Progenitor cell of endocrine pancreas (in vitro differentiated cells): ENCODE measurements around the gene FAM181A. TPM values are rescaled to one million over a fixed set of nuclear protein-coding genes. Genes with fewer than 3 reads are reported as not detected.
A peak's percentile ranks its signal among the peaks of the same experiment; 100 is the strongest.

ENCODE experiments used
- DNase-seq: peaks from one replicate; pipeline ENCODE4 v3.0.0; 2021; ENCODE audit warnings: low spot score; ENCODE audit not compliant: unreplicated experiment
- H3K27ac Mint-ChIP-seq: 2 replicates; pipeline ENCODE4 v1.8.0; 2021; ENCODE audit warnings: mild to moderate bottlenecking, moderate library complexity, mixed read lengths
- H3K27me3 Mint-ChIP-seq: 2 replicates; pipeline ENCODE4 v1.8.0; 2021; ENCODE audit warnings: mixed read lengths
- H3K36me3 Mint-ChIP-seq: 2 replicates; pipeline ENCODE4 v1.8.0; 2022; ENCODE audit warnings: mixed read lengths; ENCODE audit not compliant: insufficient read depth
- H3K4me1 Mint-ChIP-seq: 2 replicates; pipeline ENCODE4 v1.8.0; 2021; ENCODE audit warnings: low read depth, mixed read lengths
- H3K4me3 Mint-ChIP-seq: 2 replicates; pipeline ENCODE4 v1.8.0; 2021; ENCODE audit warnings: low read depth, mild to moderate bottlenecking, moderate library complexity, mixed read lengths
- H3K9me3 Mint-ChIP-seq: 2 replicates; pipeline ENCODE4 v1.8.0; 2021; ENCODE audit warnings: low read depth, mixed read lengths
- CTCF ChIP-seq: fragments of 200-600 bp; sonication (generic); IDR thresholded peaks from one replicate; pipeline ENCODE4 v1.5.0; 2021; ENCODE audit warnings: antibody characterized with exemption, mild to moderate bottlenecking; ENCODE audit not compliant: unreplicated experiment
- total RNA-seq: library from RNA; stranded (reverse); gene quantifications from 2 replicates; pipeline ENCODE4 v1.2.1, GENCODE V29; 2021

Gene FAM181A
- total RNA-seq, 1 donor from 2014 or later, result not detected

- H3K4me1 Mint-ChIP-seq, result peaks cover 6% of the 10 kb centered on the region
- peaks cover 13% of the 10 kb centered on the region for H3K27me3 Mint-ChIP-seq
- no peaks in the 10 kb centered on the region for H3K36me3 Mint-ChIP-seq
- H3K27ac Mint-ChIP-seq, result no peak overlapping the region
- H3K9me3 Mint-ChIP-seq, result no peaks in the 10 kb centered on the region
- no peak for TF ChIP-seq CTCF
- no peak overlapping the region for H3K4me3 Mint-ChIP-seq
- DNase-seq, result no peak
These were observed 29.6 kb downstream of the FAM181A start for GRCh38 chr14:93956514-93957332.

- Mint-ChIP-seq H3K4me1 (peaks cover 6% of the 10 kb centered on the region), H3K4me3 (no peak overlapping the region), H3K27me3 (peaks cover 13% of the 10 kb centered on the region), H3K9me3 (no peaks in the 10 kb centered on the region), H3K36me3 (no peaks in the 10 kb centered on the region), H3K27ac (no peak overlapping the region)
- TF ChIP-seq CTCF, result no peak
- DNase-seq, result no peak
These were observed 30.2 kb downstream of the FAM181A start for GRCh38 chr14:93957333-93957710.

- Mint-ChIP-seq H3K36me3 (no peaks in the 10 kb centered on the region), H3K27ac (no peak overlapping the region), H3K9me3 (no peaks in the 10 kb centered on the region), H3K4me3 (no peak overlapping the region), H3K27me3 (peaks cover 13% of the 10 kb centered on the region), H3K4me1 (peaks cover 6% of the 10 kb centered on the region)
- no peak for TF ChIP-seq CTCF
- DNase-seq, result no peak
These were observed 30.8 kb downstream of the FAM181A start for GRCh38 chr14:93957751-93958566.

- no peak overlapping the region for H3K4me3 Mint-ChIP-seq
- peaks cover 13% of the 10 kb centered on the region for H3K27me3 Mint-ChIP-seq
- H3K27ac Mint-ChIP-seq, result peak overlapping the region; percentile 92
- H3K9me3 Mint-ChIP-seq, result no peaks in the 10 kb centered on the region
- TF ChIP-seq CTCF, result no peak
- H3K4me1 Mint-ChIP-seq, result peaks cover 6% of the 10 kb centered on the region
- no peaks in the 10 kb centered on the region for H3K36me3 Mint-ChIP-seq
- no peak for DNase-seq
These were observed 31.6 kb downstream of the FAM181A start for GRCh38 chr14:93958567-93959238.
